ENCODE results near the gene ABCD4.

ABCD4 gene

GRCh38 chr14:74263181-74263580, 39.6 kb downstream of the ABCD4 start:
- Histone ChIP-seq H3K79me2 (ENCODE audit: insufficient read depth, low read length) (no peaks in the 10 kb centered on the region), H3K27me3 (ENCODE audit: insufficient read depth, low read length, poor library complexity, severe bottlenecking) (no peaks in the 10 kb centered on the region), H3K4me2 (ENCODE audit: low read depth, low read length, poor library complexity, severe bottlenecking) (no peak overlapping the region), H4K20me1 (ENCODE audit: insufficient read depth, low read length, poor library complexity, severe bottlenecking) (no peaks in the 10 kb centered on the region), H3K9me3 (ENCODE audit: insufficient read depth, low read depth, low read length) (no peaks in the 10 kb centered on the region), H3K9me2 (replicated peaks; ENCODE audit: low read depth, low read length) (no peaks in the 10 kb centered on the region), H3K4me3 (ENCODE audit: low read length, poor library complexity, severe bottlenecking) (no peak overlapping the region), H3F3A (ENCODE audit: low read depth) (no peaks in the 10 kb centered on the region), H3K4me1 (ENCODE audit: insufficient read depth, low read length, poor library complexity, severe bottlenecking) (peaks cover under 1% of the 10 kb centered on the region), H2AFZ (ENCODE audit: low read length) (no peak overlapping the region), H3K36me3 (ENCODE audit: insufficient read depth, low read length) (no peaks in the 10 kb centered on the region), H3K9ac (ENCODE audit: low read depth, low read length, poor library complexity, severe bottlenecking) (no peak overlapping the region)
- no peak for TF ChIP-seq EZH2phosphoT487 (IDR thresholded peaks at IDR 0.05; ENCODE audit: borderline replicate concordance)
- TF ChIP-seq, protein P1, sequence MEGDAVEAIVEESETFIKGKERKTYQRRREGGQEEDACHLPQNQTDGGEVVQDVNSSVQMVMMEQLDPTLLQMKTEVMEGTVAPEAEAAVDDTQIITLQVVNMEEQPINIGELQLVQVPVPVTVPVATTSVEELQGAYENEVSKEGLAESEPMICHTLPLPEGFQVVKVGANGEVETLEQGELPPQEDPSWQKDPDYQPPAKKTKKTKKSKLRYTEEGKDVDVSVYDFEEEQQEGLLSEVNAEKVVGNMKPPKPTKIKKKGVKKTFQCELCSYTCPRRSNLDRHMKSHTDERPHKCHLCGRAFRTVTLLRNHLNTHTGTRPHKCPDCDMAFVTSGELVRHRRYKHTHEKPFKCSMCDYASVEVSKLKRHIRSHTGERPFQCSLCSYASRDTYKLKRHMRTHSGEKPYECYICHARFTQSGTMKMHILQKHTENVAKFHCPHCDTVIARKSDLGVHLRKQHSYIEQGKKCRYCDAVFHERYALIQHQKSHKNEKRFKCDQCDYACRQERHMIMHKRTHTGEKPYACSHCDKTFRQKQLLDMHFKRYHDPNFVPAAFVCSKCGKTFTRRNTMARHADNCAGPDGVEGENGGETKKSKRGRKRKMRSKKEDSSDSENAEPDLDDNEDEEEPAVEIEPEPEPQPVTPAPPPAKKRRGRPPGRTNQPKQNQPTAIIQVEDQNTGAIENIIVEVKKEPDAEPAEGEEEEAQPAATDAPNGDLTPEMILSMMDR (conservative IDR thresholded peaks at IDR 0.05; ENCODE audit: low read length) = no peak

DNA sequence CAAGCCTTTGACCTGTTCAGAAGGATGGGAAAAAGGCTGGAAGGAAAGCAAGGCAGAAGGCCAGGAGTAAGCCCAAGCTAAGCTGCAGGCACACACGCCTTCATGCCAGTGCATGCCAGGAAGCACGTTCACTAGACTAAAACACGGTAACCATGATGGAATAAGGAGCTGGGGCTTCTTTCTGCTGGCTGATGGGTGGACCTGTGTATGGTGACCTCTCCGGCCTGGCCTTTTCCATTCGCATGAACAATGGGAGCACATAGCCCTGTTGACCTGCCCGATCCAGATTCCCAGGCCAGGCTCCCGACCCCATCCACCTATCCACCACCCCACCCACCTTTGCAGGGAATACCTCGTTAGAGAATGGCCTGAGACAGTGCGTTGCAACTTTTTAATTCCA, 40.7 kb downstream of the ABCD4 start:
- TF ChIP-seq, protein P1 (conservative IDR thresholded peaks at IDR 0.05; ENCODE audit: low read length) = no peak
- no peak for TF ChIP-seq EZH2phosphoT487 (IDR thresholded peaks at IDR 0.05; ENCODE audit: borderline replicate concordance)
- Histone ChIP-seq H3K9ac (ENCODE audit: low read depth, low read length, poor library complexity, severe bottlenecking) (no peak overlapping the region), H3K9me3 (ENCODE audit: insufficient read depth, low read depth, low read length) (no peaks in the 10 kb centered on the region), H2AFZ (ENCODE audit: low read length) (no peak overlapping the region), H3K4me2 (ENCODE audit: low read depth, low read length, poor library complexity, severe bottlenecking) (no peak overlapping the region), H3K4me1 (ENCODE audit: insufficient read depth, low read length, poor library complexity, severe bottlenecking) (peaks cover 8% of the 10 kb centered on the region), H3K9me2 (replicated peaks; ENCODE audit: low read depth, low read length) (no peaks in the 10 kb centered on the region), H3K36me3 (ENCODE audit: insufficient read depth, low read length) (no peaks in the 10 kb centered on the region), H4K20me1 (ENCODE audit: insufficient read depth, low read length, poor library complexity, severe bottlenecking) (no peaks in the 10 kb centered on the region), H3K4me3 (ENCODE audit: low read length, poor library complexity, severe bottlenecking) (no peak overlapping the region), H3F3A (ENCODE audit: low read depth) (no peaks in the 10 kb centered on the region), H3K79me2 (ENCODE audit: insufficient read depth, low read length) (no peaks in the 10 kb centered on the region), H3K27me3 (ENCODE audit: insufficient read depth, low read length, poor library complexity, severe bottlenecking) (no peaks in the 10 kb centered on the region)

- Histone ChIP-seq H3K27me3 (ENCODE audit: insufficient read depth, low read length, poor library complexity, severe bottlenecking) (no peaks in the 10 kb centered on the region), H3K9me3 (ENCODE audit: insufficient read depth, low read depth, low read length) (no peaks in the 10 kb centered on the region)
These were observed 41.4 kb downstream of the ABCD4 start for GRCh38 chr14:74261288-74261687.

More at GRCh38 chr14:74261288-74261687, 41.4 kb downstream of the ABCD4 start:
- Histone ChIP-seq H3K36me3 (ENCODE audit: insufficient read depth, low read length) (no peaks in the 10 kb centered on the region), H4K20me1 (ENCODE audit: insufficient read depth, low read length, poor library complexity, severe bottlenecking) (no peaks in the 10 kb centered on the region), H3K4me1 (ENCODE audit: insufficient read depth, low read length, poor library complexity, severe bottlenecking) (peaks cover 9% of the 10 kb centered on the region), H3F3A (ENCODE audit: low read depth) (no peaks in the 10 kb centered on the region), H2AFZ (ENCODE audit: low read length) (no peak overlapping the region), H3K4me2 (ENCODE audit: low read depth, low read length, poor library complexity, severe bottlenecking) (no peak overlapping the region), H3K79me2 (ENCODE audit: insufficient read depth, low read length) (no peaks in the 10 kb centered on the region), H3K9ac (ENCODE audit: low read depth, low read length, poor library complexity, severe bottlenecking) (no peak overlapping the region), H3K9me2 (replicated peaks; ENCODE audit: low read depth, low read length) (no peaks in the 10 kb centered on the region), H3K4me3 (ENCODE audit: low read length, poor library complexity, severe bottlenecking) (no peak overlapping the region)
- TF ChIP-seq, protein P1 (conservative IDR thresholded peaks at IDR 0.05; ENCODE audit: low read length) = no peak
- TF ChIP-seq EZH2phosphoT487 (IDR thresholded peaks at IDR 0.05; ENCODE audit: borderline replicate concordance) = no peak
